NK-92 treated with Interleukin-12 subunit alpha and Interleukin-12 subunit beta, amount 100 ng/mL, for 24 hours (cell line): ENCODE measurements around the gene ZBTB8OS.
"Not testable (repeated sequence)": the region's sequence is repeated elsewhere in the genome, so short reads cannot be mapped to it uniquely, and the experiment has no call there.

ENCODE experiments used
- DNase-seq: peaks from one replicate; lab custom pipeline; 2025; lab: John Stamatoyannopoulos, UW

ZBTB8OS gene

GRCh38 chr1:32650752-32651460, 556 bp upstream of the ZBTB8OS start, which contains the start of gene RBBP4:
Gene RBBP4, plus strand, starts transcription at chr1:32651208. Its CDS starts 99 bp downstream, at chr1:32651307.
- DNase-seq, result peak; percentile 97

- no peak for DNase-seq
Measured at GRCh38 chr1:32647308-32648134, 2.8 kb downstream of the ZBTB8OS start.

GRCh38 chr1:32644426-32644825, 5.9 kb downstream of the ZBTB8OS start:
- DNase-seq, result no peak

- DNase-seq, result not testable (repeated sequence)
Measured at GRCh38 chr1:32642292-32642827, 8.0 kb downstream of the ZBTB8OS start.

GRCh38 chr1:32639489-32640075, 10.8 kb downstream of the ZBTB8OS start:
- DNase-seq, result no peak

GRCh38 chr1:32636914-32637645, 13.3 kb downstream of the ZBTB8OS start:
- DNase-seq, result no peak

GRCh38 chr1:32635508-32636277, 14.7 kb downstream of the ZBTB8OS start:
- no peak for DNase-seq

GRCh38 chr1:32632829-32633228, 17.5 kb downstream of the ZBTB8OS start:
- DNase-seq, result no peak

- DNase-seq, result not testable (repeated sequence)
Measured at GRCh38 chr1:32630173-32630572, 20.2 kb downstream of the ZBTB8OS start.

- peak; percentile 21 for DNase-seq
Measured at GRCh38 chr1:32627596-32628162, 22.7 kb downstream of the ZBTB8OS start.

- DNase-seq, result no peak
Measured at GRCh38 chr1:32626176-32626575, 24.2 kb downstream of the ZBTB8OS start.

GRCh38 chr1:32623775-32624174, 26.6 kb downstream of the ZBTB8OS start:
- DNase-seq, result no peak

- no peak for DNase-seq
Measured at GRCh38 chr1:32622806-32623681, 27.3 kb downstream of the ZBTB8OS start.

GRCh38 chr1:32622205-32622604, 28.1 kb downstream of the ZBTB8OS start:
- no peak for DNase-seq

- DNase-seq, result no peak
Measured at GRCh38 chr1:32619701-32620485, 30.5 kb downstream of the ZBTB8OS start.

- DNase-seq, result no peak
Measured at GRCh38 chr1:32618673-32619221, 31.6 kb downstream of the ZBTB8OS start.

- DNase-seq, result no peak
Measured at GRCh38 chr1:32613472-32613871, 36.9 kb downstream of the ZBTB8OS start.

- DNase-seq, result no peak
Measured at GRCh38 chr1:32612189-32612881, 38.0 kb downstream of the ZBTB8OS start.
